Central memory CD8-positive, alpha-beta T cell (primary cell): Measurements from ENCODE around the gene USP49.
"Not testable (repeated sequence)": the region's sequence is repeated elsewhere in the genome, so short reads cannot be mapped to it uniquely, and the experiment has no call there.

Experiments used
- ATAC-seq: fragments of 150-1000 bp; cut with Tn5 transposase; replicated peaks from 2 replicates; pipeline ENCODE4 v1.10.0; 2022; ENCODE audit warnings: mild to moderate bottlenecking, moderate FRiP score, moderate number of reproducible peaks; ENCODE audit not compliant: poor library complexity, severe bottlenecking; ENCODE audit errors: extremely low read depth
- DNase-seq, 2 donors: peaks; one replicate each; pipeline ENCODE4 v3.0.0; 2021; ENCODE audit warnings: low spot score in 2 of 2
- H3K27ac Mint-ChIP-seq: one replicate; pipeline ENCODE4 v1.8.0; 2022; ENCODE audit warnings: low read depth, mild to moderate bottlenecking, moderate library complexity, mixed read lengths
- H3K27me3 Mint-ChIP-seq: one replicate; pipeline ENCODE4 v1.8.0; 2022; ENCODE audit warnings: mixed read lengths
- H3K36me3 Mint-ChIP-seq: one replicate; pipeline ENCODE4 v1.8.0; 2022; ENCODE audit warnings: mild to moderate bottlenecking, moderate library complexity, mixed read lengths; ENCODE audit not compliant: insufficient read depth
- H3K4me1 Mint-ChIP-seq: one replicate; pipeline ENCODE4 v1.8.0; 2022; ENCODE audit warnings: mixed read lengths
- H3K4me3 Mint-ChIP-seq: one replicate; pipeline ENCODE4 v1.8.0; 2022; ENCODE audit warnings: mild to moderate bottlenecking, moderate library complexity, mixed read lengths
- H3K9me3 Mint-ChIP-seq: one replicate; pipeline ENCODE4 v1.8.0; 2022; ENCODE audit warnings: mixed read lengths

The USP49 gene

DNA sequence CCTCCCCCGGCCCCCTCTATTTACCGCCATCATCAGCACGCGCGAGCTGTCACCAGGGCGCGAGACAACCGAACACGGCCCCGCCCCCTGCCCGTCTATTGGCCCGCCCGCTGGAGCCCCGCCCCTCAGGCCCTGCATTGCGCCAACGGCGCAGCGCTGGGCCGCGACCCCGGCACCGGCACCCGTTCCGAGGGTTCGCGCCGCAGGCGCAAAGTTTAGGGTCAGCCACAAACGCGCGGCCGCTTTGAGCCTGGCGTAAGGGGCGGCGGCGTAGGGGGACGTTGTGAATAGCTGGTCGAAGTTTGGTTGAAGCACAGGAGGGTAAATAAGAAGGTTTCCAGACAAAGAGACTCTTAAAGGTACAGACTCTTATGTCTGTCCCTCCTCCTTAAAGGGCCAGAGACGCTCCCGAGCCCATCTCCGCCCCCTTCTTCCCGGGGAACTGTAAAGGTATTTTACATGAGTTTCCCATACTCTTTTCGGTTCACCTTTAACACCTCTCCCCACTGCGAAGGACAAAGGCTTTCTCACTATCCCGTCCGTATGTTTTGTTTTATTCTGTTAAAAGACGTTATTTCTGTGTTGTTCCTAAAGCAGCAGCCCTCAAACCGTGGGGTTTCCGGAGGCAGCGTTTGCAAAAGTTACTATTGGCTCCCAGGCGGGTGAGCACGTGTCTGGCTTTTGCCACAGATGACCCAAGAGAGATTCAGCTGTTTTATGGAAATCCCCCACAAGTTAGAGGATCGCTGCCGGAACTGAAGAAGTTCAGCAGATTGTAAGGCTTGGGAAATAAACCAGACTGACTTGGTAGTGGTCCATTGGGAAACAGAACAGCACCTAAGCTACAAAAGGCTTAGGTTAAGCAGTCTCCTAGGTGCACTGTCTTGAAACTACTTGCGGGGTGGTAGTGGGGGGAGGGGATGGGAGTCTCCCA, at the start of gene USP49:
Gene USP49 (minus strand): TSS at position 76 of the 934 bp plus-strand sequence. CDS start 88,392 bp downstream, outside the sequence.
- Mint-ChIP-seq H3K9me3 (no peaks in the 10 kb centered on the region), H3K27ac (no peak within 1 kb of the TSS), H3K4me1 (peaks cover 14% of the 10 kb centered on the region), H3K27me3 (no peaks in the 10 kb centered on the region), H3K36me3 (peaks cover 6% of the 10 kb centered on the region), H3K4me3 (no peak within 1 kb of the TSS)
- ATAC-seq (peak; percentile 92), DNase-seq (peak; percentile 79 to 81)

DNA sequence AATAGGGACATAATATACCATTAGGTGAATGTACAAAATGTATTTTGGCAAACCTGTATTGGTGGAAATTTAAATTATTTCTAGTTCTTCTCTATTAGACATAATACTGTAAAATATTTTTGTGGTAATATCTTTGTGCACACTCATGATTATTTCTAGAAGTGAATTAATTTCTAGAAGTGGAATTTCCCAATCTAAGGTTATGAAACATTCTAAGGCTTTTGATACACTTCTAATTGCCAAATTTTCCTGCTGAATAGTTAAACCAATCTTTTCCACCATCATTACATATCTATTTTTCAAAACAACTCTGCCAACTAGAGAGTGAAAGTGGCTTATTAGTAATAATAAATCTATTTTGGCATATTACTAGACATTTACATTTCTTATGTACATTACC, 48.3 kb upstream of the USP49 start:
- peaks cover 53% of the 10 kb centered on the region for H3K4me1 Mint-ChIP-seq
- no peak for DNase-seq
- H3K27ac Mint-ChIP-seq = no peak overlapping the region
- ATAC-seq = no peak
- no peak overlapping the region for H3K4me3 Mint-ChIP-seq
- no peaks in the 10 kb centered on the region for H3K27me3 Mint-ChIP-seq
- no peaks in the 10 kb centered on the region for H3K9me3 Mint-ChIP-seq
- peaks cover 31% of the 10 kb centered on the region for H3K36me3 Mint-ChIP-seq

DNA sequence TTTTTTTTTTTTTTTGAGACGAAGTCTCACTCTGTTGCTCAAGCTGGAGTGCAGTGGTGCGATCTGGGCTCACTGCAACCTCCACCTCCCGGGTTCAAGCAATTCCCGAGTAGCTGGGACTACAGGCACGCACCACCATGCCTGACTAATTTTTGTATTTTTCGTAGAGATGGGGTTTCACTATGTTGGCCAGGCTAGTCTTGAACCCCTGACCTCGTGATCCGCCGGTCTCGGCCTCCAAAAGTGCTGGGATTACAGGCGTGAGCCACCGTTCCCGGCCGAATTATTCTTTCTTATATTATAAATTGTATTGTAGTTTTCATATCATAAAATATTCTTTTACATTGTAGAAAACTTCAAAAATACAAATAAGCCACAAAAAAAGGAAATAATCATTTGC, 47.7 kb upstream of the USP49 start:
- peak overlapping the region; percentile 95 for H3K4me3 Mint-ChIP-seq
- not testable (repeated sequence) for H3K9me3 Mint-ChIP-seq, DNase-seq, H3K27me3 Mint-ChIP-seq, H3K27ac Mint-ChIP-seq, ATAC-seq
- peaks cover 55% of the 10 kb centered on the region for H3K4me1 Mint-ChIP-seq
- H3K36me3 Mint-ChIP-seq = peaks cover 30% of the 10 kb centered on the region

DNA sequence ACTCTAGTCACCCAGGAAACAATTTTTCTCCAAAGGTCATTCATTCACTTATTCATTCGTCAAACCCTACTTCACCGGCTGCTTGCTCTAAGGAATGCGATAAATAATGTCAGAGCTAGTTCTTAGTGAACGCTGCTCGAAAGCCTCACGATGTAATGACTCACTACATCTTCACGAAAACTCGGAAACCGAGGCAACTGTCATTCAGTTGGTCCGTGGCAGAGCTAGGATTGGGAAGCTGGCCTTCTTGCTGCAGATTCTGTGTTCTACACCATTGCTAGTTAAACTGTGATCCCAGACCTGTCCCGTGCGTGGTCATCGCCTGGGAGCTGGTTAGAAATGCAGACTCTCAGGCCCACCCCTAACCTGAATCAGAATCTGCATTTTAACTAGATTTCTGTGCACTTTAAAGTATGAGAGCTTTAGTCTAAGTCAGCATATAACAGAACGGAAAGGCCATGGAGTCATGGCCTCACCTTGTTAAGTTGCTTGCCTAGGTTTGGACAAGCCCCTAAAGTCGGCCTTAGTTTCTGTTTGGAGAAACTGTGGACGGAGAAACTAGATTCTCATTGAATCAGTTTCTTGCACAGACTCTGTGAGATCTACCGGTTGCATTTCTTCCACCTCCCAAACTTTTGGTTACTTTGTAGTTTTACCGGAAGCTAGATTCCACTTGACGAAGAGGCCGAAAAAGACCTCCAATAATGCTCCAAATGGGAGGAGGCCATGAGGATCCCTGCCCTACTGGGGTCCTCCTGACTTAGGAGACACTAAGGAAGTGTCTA, 47.1 kb upstream of the USP49 start:
- peaks cover 55% of the 10 kb centered on the region for H3K4me1 Mint-ChIP-seq
- H3K36me3 Mint-ChIP-seq = peaks cover 32% of the 10 kb centered on the region
- H3K27me3 Mint-ChIP-seq = no peaks in the 10 kb centered on the region
- no peaks in the 10 kb centered on the region for H3K9me3 Mint-ChIP-seq
- peak overlapping the region; percentile 95 for H3K4me3 Mint-ChIP-seq
- ATAC-seq (peak; percentile 26), DNase-seq (no peak)
- peak overlapping the region; percentile 77 for H3K27ac Mint-ChIP-seq

DNA sequence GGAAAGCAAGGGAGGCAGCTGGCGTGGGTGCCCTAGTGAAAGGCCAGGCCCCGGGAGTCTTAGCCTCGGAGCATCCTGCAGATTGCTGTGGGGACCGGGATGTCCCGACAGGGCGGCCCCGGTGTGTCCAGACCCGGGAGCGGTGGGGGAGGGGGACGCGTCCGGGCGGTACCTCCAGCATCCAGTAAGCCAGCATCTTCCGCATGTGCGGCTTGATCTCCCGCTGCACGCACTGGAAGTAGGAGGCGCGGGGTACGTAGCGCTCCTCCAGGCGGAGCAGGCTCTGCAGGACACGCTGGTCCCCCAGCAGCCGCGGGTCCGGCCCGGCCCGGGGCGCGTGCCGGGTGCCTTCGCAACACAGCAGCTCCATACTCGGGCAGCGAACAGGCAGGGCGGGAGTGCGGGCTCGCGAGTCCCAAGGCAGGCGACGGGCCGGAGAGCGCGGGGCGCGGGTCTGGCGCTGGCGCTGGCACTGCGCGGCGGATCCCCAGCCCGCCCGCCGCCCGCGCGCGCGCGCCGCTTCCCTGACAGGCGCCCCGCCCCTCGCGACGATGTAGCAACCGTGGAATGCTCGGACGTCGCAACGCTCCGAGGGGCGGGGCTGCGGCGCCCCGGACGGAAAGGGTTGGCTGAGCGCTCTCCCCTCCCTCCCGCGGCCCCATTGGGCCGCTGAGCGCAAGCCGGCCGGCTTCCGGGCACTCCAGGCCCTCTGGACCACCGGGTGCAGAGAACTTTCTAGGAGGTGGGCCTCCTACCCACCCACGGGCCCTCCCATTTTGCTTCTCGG, 46.3 kb upstream of the USP49 start, which contains the start of gene CCND3:
Gene CCND3 (minus strand): TSS at position 529 of the 787 bp plus-strand sequence. CDS start 159 bp downstream, at position 370.
- peak within 1 kb of the TSS; percentile 92 for H3K27ac Mint-ChIP-seq
- H3K9me3 Mint-ChIP-seq = no peaks in the 10 kb centered on the region
- H3K4me3 Mint-ChIP-seq = peak within 1 kb of the TSS; percentile 95
- no peaks in the 10 kb centered on the region for H3K27me3 Mint-ChIP-seq
- H3K4me1 Mint-ChIP-seq = peaks cover 60% of the 10 kb centered on the region
- H3K36me3 Mint-ChIP-seq = peaks cover 36% of the 10 kb centered on the region
- ATAC-seq (peak; percentile 64), DNase-seq (peak; percentile 65 to 67)

- DNase-seq (peak in 1 of 2 donors; percentile 30), ATAC-seq (peak; percentile 12)
- Mint-ChIP-seq H3K9me3 (no peaks in the 10 kb centered on the region), H3K27me3 (no peaks in the 10 kb centered on the region), H3K4me1 (peaks cover 64% of the 10 kb centered on the region), H3K36me3 (peaks cover 42% of the 10 kb centered on the region), H3K27ac (peak overlapping the region; percentile 92), H3K4me3 (peak overlapping the region; percentile 95)
Observed at GRCh38 chr6:41940759-41941279, 45.6 kb upstream of the USP49 start.

GRCh38 chr6:41939848-41940758, 44.9 kb upstream of the USP49 start:
- no peak for ATAC-seq
- DNase-seq = no peak
- peaks cover 45% of the 10 kb centered on the region for H3K36me3 Mint-ChIP-seq
- peaks cover 67% of the 10 kb centered on the region for H3K4me1 Mint-ChIP-seq
- no peaks in the 10 kb centered on the region for H3K27me3 Mint-ChIP-seq
- H3K27ac Mint-ChIP-seq = peak overlapping the region; percentile 92
- H3K4me3 Mint-ChIP-seq = peak overlapping the region; percentile 95
- H3K9me3 Mint-ChIP-seq = no peaks in the 10 kb centered on the region

GRCh38 chr6:41939176-41939847, 44.1 kb upstream of the USP49 start:
- H3K4me3 Mint-ChIP-seq = peak overlapping the region; percentile 95
- peaks cover 75% of the 10 kb centered on the region for H3K4me1 Mint-ChIP-seq
- DNase-seq (no peak), ATAC-seq (no peak)
- H3K27me3 Mint-ChIP-seq = no peaks in the 10 kb centered on the region
- H3K27ac Mint-ChIP-seq = peak overlapping the region; percentile 92
- no peaks in the 10 kb centered on the region for H3K9me3 Mint-ChIP-seq
- H3K36me3 Mint-ChIP-seq = peaks cover 52% of the 10 kb centered on the region

DNA sequence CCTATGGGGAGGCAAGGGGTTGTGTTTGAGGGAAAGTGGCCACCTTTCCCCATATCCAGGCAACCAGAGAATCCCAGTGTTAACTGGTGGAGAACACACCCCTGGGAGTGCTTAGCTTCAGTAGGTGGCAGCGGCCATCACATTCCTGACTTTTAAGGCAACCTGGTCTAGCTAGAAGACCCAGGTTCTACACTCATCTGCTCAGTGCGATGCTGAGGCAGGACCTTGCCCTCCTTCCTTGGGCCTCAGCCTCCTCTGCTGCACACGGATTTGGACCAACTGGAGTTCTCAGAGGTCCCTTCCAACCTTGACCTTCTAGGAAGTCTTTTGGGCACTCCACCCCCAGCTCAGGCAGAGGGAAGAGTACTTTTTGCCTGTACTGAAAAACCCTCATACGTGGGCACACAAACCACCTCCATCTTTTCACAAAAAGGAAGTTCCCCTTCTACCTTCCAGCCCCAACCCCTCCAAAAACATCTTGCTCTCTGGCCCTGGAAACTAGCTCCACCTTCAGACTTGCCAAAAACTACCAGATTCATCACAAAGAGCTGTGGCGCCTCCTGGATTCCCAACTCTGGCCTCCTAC, 43.5 kb upstream of the USP49 start:
- Mint-ChIP-seq H3K4me1 (peaks cover 77% of the 10 kb centered on the region), H3K36me3 (peaks cover 57% of the 10 kb centered on the region), H3K27ac (peak overlapping the region; percentile 92), H3K4me3 (peak overlapping the region; percentile 95), H3K27me3 (no peaks in the 10 kb centered on the region), H3K9me3 (no peaks in the 10 kb centered on the region)
- DNase-seq (no peak), ATAC-seq (no peak)

DNA sequence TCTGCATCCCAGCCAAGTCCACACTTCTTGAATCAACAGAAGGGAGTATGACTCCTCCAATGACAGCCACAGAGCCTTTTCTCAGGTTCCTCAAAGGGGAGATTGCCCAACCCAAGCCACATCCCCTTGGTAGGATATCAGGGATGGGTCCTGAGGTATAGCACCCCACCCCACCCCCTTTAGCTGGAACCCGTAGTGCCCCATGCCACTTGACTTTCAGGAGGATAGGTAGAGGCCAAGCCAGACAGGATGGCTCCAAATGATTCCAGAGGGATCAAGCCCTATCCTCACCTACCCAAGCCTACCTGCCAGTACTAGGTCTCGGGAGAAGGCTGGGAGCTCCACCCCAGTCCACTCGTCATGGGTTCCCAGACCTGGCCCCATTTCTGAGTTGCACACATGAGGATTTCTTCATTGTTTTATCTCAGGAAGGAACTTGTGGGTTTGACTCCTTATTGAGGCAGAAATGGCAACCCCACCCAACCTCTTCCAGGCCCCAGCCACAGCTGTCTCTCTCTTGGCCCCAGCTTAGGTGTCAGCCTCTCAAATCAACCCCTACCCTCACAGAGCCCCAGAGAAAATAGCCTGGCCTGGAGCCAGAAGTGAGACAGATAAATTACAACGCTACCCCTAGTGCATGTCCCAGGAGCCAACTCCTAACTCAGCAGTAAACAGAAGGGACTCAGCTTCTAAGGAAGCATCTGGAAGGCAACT, 42.8 kb upstream of the USP49 start:
- ATAC-seq = peak; percentile 29
- H3K9me3 Mint-ChIP-seq = no peaks in the 10 kb centered on the region
- peak overlapping the region; percentile 95 for H3K4me3 Mint-ChIP-seq
- H3K36me3 Mint-ChIP-seq = peaks cover 61% of the 10 kb centered on the region
- H3K27ac Mint-ChIP-seq = peak overlapping the region; percentile 92
- DNase-seq = peak in 1 of 2 donors; percentile 61
- H3K4me1 Mint-ChIP-seq = peaks cover 80% of the 10 kb centered on the region
- H3K27me3 Mint-ChIP-seq = no peaks in the 10 kb centered on the region
